GM18951 (cell line): ENCODE data around the gene PHACTR4.
"Not testable (repeated sequence)": the region's sequence is repeated elsewhere in the genome, so short reads cannot be mapped to it uniquely, and the experiment has no call there.

ENCODE experiments used
- POLR2A ChIP-seq: IDR thresholded peaks from 4 replicates; pipeline ENCODE4 v1.6.1; 2011; ENCODE audit warnings: mild to moderate bottlenecking; ENCODE audit not compliant: insufficient read length, insufficient read depth; ENCODE audit errors: extremely low read depth
- in situ Hi-C: fragments of 300-500 bp; cut with MboI; formaldehyde crosslinking; loops from one replicate; pipeline ENCODE4 v1.12.0; 2022; ENCODE audit warnings: low sequenced_read_pairs, mixed read lengths, inconsistent platforms; ENCODE audit not compliant: unreplicated experiment

Gene PHACTR4

DNA sequence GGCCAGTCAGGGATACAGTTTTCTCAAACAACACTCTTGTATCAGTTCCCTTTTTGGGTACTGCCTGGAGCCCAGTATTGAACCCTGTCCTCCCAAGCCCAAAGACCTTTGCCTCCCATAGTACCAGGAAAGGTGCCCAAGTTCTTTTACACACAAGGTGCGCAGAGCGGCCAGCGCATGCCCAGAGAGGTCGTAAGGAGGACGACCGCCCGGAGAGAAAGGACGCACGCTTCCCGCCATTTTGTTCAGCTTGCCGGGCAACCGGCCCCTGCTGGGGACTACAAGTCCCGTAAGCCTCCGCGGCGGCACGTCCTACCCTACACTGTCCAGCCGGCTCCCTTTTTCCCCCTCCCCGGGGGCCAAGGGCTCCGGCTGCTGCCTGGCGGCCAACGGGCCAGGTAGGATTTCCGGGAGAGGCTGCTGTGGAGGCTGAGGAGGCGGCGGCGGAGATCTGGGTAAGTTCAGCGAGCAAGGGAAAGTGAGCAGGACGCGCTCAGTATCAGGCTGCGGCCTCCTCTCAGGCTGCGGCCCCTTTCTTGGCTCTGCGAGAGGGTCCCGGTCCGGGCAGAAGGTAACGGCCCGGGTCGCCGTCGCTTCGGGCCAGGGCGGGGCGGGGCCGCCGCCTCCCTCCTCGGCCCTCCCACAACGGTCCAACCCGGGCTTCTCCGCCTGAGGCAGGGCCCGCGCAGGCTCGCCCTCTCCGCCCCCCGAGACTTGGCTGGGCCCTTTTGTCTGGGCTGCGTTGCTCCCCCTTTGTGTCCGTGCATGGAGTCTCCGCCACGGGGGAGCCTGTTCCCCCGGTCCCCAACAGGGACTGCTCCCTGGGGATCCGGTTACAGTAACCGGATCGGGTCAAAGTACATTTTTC is at the start of gene PHACTR4:
Gene PHACTR4, plus strand, starts transcription at position 370 of the 868 bp plus-strand sequence. CDS start 37,708 bp downstream, outside the sequence.
- TF ChIP-seq POLR2A: peak; percentile 78
- in situ Hi-C loops: no loop called here

DNA sequence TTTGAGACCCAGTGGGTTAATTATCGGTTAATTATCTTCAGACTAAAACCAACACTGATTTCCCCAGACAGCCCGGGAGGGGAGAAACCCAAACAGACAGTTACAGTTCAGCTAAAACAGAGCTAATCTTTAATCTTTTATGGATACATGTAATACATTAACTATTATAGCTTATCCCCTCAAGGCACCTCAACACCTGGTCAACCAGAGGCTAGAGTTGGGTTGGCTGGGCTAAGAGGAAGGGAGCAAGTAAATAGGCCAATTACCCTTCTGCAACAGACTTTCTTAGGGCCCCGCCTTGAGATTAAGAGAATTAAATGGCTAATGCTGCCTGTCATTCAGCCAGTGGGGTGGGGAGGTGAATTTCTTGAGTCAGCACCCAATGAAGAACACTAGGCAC is 47.3 kb upstream of the PHACTR4 start:
- in situ Hi-C loops: no loop called here
- no peak for TF ChIP-seq POLR2A

DNA sequence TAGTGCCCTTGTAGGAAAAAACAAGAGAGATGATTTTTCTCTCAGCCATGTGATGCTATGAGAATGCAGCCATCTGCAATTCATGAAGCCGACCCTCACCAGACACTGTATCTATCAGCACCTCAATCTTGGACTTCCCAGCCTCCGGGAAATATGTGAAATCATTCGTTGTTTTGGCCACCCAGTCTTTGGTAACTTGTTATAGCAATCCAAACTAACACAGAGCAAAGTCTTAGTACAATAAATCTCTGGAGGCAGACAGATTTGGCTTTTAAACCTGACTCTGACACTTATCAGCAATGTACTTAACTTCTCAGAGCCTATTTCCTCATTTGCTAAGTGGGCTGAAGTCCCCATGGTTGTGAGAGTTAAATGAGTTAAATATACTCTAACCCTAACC is 45.8 kb upstream of the PHACTR4 start:
- in situ Hi-C loops: no loop called here
- TF ChIP-seq POLR2A: no peak

DNA sequence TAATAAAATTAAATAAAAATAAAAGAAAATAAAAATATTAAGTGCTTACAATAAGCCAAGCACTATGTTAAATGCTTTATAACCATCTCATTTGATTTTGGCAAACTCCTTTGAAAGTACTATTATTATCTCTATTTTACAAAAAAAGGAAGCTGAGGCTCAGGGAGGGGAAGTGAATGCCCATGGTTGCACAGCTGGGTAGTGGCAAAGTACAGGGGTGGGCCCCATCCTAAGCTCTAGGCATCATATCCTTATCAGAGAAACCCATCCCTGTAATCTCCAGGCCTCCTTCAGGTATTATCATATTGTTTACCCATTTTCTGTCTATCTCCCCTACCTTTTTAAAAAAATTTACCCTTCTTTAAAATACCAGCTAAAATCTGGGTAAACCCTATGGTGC is 43.0 kb upstream of the PHACTR4 start:
- in situ Hi-C loops: no loop called here
- no peak for TF ChIP-seq POLR2A

GRCh38 chr1:28326984-28327383 is 42.6 kb upstream of the PHACTR4 start:
- in situ Hi-C loops: no loop called here
- TF ChIP-seq POLR2A: no peak

- in situ Hi-C loops: not testable (repeated sequence)
Observed at GRCh38 chr1:28327431-28327830, 42.1 kb upstream of the PHACTR4 start.

GRCh38 chr1:28328228-28328648 is 41.3 kb upstream of the PHACTR4 start:
- no peak for TF ChIP-seq POLR2A
- in situ Hi-C loops: no loop called here

GRCh38 chr1:28329395-28330153 is 40.0 kb upstream of the PHACTR4 start:
- TF ChIP-seq POLR2A: no peak
- in situ Hi-C loops: no loop called here

DNA sequence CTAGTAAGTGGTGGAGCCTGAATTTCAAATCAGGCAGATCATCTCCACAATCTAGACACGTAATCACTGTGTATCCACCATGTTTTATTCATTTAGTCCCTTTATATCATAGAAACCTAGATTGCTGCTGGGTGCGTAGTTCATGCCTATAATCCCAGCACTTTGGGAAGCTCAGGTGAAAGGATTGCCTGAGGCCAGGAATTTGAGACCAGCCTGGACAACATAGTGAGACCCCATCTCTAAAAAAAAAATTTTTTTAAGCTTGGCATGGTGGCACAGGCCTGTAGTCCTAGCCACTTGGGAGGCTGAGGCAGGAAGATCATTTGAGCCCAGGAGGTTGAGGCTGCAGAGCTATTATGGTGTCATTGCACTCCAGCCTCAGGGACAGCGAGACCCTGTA is 30.6 kb upstream of the PHACTR4 start:
- in situ Hi-C loops: no loop called here
- no peak for TF ChIP-seq POLR2A

DNA sequence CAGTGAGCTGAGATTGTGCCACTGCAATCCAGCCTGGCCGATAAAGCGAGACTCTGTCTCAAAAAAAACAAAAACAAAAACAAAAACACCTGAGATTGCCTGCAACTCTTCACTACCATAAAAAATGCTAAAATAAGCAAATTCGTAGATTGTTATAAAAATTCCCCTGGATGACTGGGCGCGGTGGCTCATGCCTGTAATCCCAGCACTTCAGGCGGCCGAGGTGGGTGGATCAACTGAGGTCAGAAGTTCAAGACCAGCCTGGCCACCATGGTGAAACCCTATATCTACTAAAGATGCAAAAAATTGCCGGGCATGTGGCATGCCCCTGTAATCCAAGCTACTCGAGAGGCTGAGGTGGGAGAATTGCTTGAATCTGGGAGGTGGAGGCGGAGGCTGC is 30.0 kb upstream of the PHACTR4 start:
- no peak for TF ChIP-seq POLR2A
- in situ Hi-C loops: no loop called here

GRCh38 chr1:28340221-28340974 is 29.1 kb upstream of the PHACTR4 start:
- in situ Hi-C loops: no loop called here
- TF ChIP-seq POLR2A: no peak

DNA sequence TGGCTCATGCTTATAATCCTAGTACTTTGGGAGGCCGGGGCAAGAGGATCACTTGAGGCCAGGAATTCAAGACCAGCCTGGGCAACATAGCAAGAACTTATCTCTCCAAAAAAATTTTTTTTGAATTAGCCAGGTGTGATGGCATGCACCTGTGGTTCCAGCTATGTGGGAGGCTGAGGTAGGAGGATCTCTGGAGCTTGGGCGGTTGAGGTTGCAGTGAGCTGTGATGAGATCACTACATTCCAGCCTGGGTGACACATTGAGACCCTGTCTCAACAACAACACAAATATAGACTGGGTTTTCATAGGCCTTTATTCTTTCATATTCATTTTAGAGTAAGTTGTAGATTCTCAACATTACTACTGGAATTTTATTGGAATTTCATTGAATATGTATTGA is 27.9 kb upstream of the PHACTR4 start:
- in situ Hi-C loops: no loop called here
- TF ChIP-seq POLR2A: no peak

- TF ChIP-seq POLR2A: no peak
- in situ Hi-C loops: no loop called here
Observed at GRCh38 chr1:28343405-28343804, 26.1 kb upstream of the PHACTR4 start.

DNA sequence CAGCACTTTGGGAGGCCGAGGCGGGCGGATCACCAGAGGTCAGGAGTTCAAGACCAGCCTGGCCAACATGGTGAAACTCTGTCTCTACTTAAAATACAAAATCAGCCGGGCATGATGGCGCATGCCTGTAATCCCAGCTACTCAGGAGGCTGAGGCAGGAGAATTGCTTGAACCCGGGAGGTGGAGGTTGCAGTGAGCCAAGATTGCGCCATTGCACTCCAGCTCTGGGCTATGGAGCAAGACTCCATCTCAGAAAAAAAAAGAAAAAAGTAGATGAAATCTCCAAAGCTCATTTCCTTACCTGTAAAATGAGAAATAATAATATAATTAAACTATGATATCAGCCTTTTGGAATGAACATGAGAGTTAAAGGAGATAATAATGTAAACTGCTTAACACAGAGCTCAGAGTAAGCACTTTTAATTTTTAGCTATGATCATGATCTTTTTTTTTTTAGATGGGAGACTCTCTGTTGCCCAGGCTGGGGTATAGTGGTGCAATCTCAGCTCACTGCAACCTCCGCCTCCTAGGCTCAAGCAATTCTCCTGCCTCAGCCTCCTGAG is 16.2 kb upstream of the PHACTR4 start:
- in situ Hi-C loops: not testable (repeated sequence)
